HG03432 (cell line): Measurements from ENCODE around the gene TBC1D10A.

Source experiments
- ATAC-seq: cut with Tn5 transposase; IDR thresholded peaks from one replicate; pipeline ENCODE4 v1.9.1; 2021; ENCODE audit warnings: mild to moderate bottlenecking, moderate library complexity; ENCODE audit not compliant: unreplicated experiment

Gene TBC1D10A

DNA sequence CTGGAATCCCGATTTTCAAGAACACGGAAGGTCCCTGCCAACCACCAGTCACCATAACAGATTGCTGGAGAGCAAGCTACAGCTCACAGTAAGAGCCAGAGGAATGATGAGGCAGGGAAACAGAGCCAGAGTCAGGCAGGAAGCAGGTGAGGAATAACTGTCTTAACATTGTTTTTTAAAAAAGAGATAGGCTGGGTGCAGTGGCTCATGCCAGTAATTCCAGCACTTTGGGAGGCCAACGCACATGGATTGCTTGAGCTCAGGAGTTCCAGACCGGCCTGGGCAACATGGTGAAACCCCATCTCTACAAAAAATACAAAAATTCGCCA, 24.0 kb downstream of the TBC1D10A start:
- no peak for ATAC-seq

DNA sequence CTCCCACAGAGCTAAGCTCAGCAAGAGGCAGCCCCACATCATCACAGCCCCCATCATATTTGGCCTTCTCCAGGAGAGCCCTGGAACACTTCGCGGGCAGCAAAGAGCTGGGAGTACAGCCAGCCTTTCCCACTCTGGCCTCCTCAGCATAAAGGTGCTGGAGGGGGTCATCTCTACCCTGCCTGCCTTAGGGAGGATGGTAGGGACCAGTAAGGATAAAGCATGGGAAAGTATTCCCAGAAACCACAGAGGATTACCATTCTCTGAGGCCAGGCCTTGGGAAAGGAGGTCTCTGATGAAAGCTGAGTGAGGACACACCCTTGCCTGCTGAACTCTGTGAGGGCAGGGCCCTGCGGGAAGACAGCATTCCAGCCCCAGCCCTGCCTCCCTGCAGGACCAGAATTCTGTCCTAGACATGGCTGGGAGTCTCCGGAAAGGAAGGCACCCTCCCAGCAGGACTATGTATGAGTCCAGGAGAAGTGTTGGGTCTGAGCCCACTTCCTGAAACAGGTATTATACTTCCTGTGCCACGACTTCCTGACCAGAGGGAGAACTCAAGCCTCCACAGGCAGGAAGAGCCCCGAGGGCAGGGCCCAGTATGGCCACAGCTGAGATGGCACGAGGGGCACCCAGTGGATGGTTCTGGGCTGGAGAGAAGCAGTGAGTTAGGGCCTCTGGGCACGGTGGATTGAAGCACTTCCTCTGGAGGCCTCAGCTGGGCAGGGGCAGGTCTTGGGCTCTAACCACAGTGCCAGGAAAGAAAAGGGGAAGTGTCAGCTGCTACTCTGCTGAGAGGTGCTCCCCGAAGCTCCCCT, 24.5 kb downstream of the TBC1D10A start:
- ATAC-seq = no peak

DNA sequence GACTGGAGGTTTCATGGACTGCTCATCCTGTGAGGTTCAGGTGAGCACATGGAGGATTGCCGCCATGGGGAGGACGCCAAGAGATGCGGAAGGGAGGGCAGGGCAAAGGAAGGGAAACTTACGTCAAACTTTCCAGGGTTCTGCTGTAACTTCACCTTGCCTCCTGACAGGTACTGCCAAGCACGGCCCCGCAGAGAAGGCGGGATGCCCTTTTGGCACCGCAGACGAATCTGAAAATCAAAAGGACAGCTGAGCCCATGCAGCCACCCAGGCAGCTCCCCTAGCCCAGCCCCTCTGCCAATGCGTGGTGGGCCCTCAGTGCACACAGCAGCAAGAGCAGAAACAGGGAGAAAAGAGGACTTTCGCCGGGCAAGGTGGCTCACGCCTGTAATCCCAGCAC, 27.4 kb downstream of the TBC1D10A start:
- ATAC-seq = no peak

GRCh38 chr22:30297991-30298701, 28.6 kb downstream of the TBC1D10A start:
- no peak for ATAC-seq

- no peak for ATAC-seq
Measured at GRCh38 chr22:30297276-30297990, 29.3 kb downstream of the TBC1D10A start.

- no peak for ATAC-seq
Measured at GRCh38 chr22:30296833-30297232, 29.9 kb downstream of the TBC1D10A start.

- ATAC-seq = no peak
Measured at GRCh38 chr22:30296324-30296723, 30.4 kb downstream of the TBC1D10A start.

GRCh38 chr22:30295576-30295975, 31.2 kb downstream of the TBC1D10A start:
- ATAC-seq = no peak

GRCh38 chr22:30294830-30295229, 31.9 kb downstream of the TBC1D10A start:
- no peak for ATAC-seq

DNA sequence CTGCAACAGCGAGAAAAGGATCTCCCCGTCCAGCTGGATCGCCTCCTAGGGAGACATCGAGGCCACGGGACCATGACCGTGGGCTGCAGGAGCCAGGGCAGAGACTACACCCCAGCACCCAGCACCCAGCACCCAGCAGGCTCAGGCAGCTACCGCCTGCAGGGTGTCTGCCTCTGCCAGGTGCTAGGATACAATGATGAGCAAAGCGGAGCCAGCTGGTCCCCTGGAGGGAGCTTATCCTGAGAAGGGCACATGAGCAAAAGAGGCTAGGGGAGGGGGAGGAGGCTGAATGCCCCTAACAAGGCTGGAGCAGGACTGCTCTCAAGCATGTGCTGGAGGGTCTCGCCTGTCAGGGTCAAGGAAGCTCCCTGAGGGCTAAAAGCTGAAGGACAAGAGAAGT, 32.7 kb downstream of the TBC1D10A start:
- no peak for ATAC-seq

DNA sequence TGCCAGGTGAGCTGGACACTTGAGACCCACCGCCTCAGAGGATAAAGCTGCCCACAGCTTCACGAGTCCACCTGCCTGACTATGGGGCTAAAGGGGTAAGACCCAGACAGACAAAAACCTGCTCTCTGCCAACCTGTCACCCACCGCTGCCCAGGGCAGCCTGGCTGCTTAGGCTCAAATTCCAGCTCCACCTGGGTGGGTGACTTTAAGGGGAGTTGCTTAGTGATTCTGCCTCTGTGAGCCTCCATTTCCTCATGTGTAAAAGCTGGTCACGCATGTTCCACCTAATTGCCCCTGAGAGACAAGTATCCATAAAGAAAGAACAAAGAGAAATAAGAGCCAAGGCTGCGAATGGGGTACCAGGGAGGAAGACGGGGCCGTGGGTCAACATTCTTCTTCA, 33.7 kb downstream of the TBC1D10A start:
- no peak for ATAC-seq

GRCh38 chr22:30292069-30292970, 34.4 kb downstream of the TBC1D10A start:
- ATAC-seq = no peak

- no peak for ATAC-seq
Measured at GRCh38 chr22:30291058-30291892, 35.5 kb downstream of the TBC1D10A start.

- ATAC-seq = no peak
Measured at GRCh38 chr22:30290342-30291057, 36.2 kb downstream of the TBC1D10A start.

DNA sequence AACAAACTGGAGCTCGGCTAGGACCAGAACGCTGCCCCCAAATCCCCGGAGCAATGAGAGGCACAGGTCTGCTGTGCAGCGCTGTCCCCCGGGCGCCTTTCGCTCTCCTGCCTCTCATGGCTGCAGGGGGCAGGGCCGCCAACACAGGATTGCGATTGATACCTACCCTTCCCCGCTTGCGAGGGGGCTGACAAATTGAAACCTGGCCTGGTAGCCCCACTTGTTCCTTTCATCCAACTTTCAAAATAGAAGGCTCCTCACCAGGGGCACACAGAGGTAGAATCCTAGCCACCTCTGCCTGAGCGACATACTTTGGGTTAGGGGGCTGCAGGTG, 36.8 kb downstream of the TBC1D10A start:
- ATAC-seq = peak; percentile 13

DNA sequence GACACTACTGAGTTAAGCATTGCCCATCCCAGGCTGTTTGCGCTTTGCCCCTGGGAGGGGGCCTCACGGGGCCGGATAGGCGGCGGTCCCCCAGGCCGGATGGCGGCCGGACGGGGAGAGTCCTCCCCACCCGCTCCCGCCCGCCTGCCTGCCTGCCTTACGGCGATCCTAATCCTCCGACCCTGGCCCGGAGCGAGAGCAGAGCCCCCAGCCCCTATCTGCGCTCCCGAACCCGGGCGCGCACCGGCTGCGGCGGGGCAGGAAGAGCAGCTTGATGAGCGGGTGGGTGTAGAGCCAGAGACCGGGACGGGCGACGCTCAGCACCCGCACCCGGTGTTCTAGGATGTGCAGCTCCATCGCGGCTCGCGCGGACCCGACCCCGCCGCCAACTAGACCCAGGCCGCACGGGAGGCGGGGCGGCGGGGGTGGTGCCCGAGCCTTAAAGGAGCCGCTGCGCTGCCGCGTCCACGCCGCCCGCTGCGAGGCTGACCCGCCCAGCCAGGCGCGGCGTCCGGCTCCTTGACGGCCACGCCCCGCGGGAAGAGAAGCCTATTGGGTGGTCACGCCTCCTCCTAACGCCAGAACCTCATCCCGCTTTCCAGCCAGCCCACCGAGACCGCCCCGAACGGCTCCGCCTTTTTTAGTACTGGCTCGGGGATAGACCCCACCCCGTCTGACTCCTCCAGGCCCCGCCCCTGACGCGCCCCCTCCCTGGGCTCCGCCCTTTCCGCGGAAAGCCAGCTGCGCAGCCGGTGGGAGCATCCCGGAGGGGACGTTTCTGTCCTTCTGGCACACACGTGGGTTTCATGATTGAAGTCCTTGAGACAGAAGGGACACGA, 37.4 kb downstream of the TBC1D10A start, which contains the start of gene CASTOR1:
Gene CASTOR1 (minus strand): TSS at position 365 of the 839 bp plus-strand sequence. CDS start 8 bp downstream, at position 357.
- ATAC-seq = peak; percentile 72

DNA sequence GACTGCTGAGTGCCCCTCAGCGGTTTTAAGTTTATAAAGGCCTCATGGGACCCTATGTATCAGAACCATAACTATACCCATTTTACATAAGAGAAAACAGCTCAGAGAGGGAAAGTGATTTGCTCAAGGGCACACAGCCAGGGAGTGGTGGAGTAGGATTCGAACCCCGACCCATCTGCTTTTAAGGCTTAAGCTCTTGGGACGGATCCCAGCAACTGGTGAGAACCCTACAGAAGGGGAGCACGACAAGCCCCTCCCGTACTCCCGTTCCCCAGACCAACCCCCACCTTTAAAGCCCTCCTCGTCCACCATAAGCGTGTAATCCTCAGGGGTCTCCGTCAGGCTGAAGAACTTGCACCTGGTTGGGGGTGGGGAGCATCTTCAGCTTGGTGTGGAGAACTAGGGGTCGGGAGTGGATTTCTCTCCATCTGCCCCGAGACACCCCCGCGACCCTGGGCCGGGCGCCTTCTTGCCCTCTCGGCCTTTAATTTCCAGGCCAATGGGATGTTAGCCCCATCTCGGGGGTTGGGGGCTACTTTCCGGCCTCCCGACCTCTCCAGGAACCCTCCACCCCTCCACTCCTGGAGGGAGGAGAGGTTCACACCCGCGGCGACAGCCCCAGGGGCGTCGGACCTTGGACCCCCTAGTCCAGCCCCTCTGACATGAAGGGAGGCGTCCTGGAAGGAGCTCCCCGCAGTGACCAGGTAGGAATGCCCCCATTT, 38.2 kb downstream of the TBC1D10A start:
- ATAC-seq = no peak
